K562 (cell line): ENCODE measurements around the gene CDS2. TPM values are rescaled to one million over a fixed set of nuclear protein-coding genes. Genes with fewer than 3 reads are reported as not detected.

ENCODE experiments used
- ARHGAP35 ChIP-seq: fragments of 450-650 bp; IDR thresholded peaks from 2 replicates; pipeline ENCODE4 v1.6.1; 2018; ENCODE audit not compliant: partially characterized antibody
- CREB5 ChIP-seq: fragments of 250-450 bp; sonication (Bioruptor Pico); IDR thresholded peaks from 2 replicates; pipeline ENCODE4 v1.5.0; 2020; ENCODE audit warnings: mild to moderate bottlenecking
- GABPB1 ChIP-seq: sonication (generic); formaldehyde crosslinking; IDR thresholded peaks from 2 replicates; pipeline ENCODE4 v1.8.0; 2022; ENCODE audit warnings: mild to moderate bottlenecking, missing genetic modification reagents
- HMG20B ChIP-seq: fragments of 250-450 bp; sonication (Bioruptor Pico); IDR thresholded peaks from 2 replicates; pipeline ENCODE4 v1.5.0; 2021; ENCODE audit warnings: mild to moderate bottlenecking
- ID3 ChIP-seq, 2 experiments: fragments of 250-450 bp in 1 of 2; fragments of 450-650 bp in 1 of 2; sonication (Bioruptor Pico) in 1 of 2; IDR thresholded peaks; 2 replicates each; pipeline versions ENCODE4 v1.6.1 to v1.8.0; 2016 to 2021; ENCODE audit warnings: mild to moderate bottlenecking in 2 of 2, moderate library complexity in 2 of 2, missing compliant biosample characterization in 1 of 2, missing genetic modification characterization in 1 of 2
- KLF10 ChIP-seq: fragments of 250-450 bp; sonication (Bioruptor Pico); IDR thresholded peaks from 2 replicates; pipeline ENCODE4 v1.6.1; 2021; ENCODE audit warnings: matching md5 sums
- MAX ChIP-seq: sonication (generic); formaldehyde crosslinking; IDR thresholded peaks from 2 replicates; pipeline ENCODE4 v1.9.0; 2022; ENCODE audit warnings: mild to moderate bottlenecking, missing genetic modification reagents
- NBN ChIP-seq: fragments of 450-650 bp; IDR thresholded peaks from 2 replicates; pipeline ENCODE4 v1.6.1; 2016; ENCODE audit warnings: low read depth, mild to moderate bottlenecking
- PKNOX1 ChIP-seq: fragments of 450-650 bp; IDR thresholded peaks from 2 replicates; pipeline ENCODE4 v1.6.1; 2016
- POLR2G ChIP-seq: fragments of 200-400 bp; formaldehyde crosslinking; IDR thresholded peaks from 2 replicates; pipeline ENCODE4 v1.6.1; 2017; ENCODE audit warnings: low read depth, mild to moderate bottlenecking, antibody characterized with exemption, low read length, moderate library complexity
- PPARD ChIP-seq: fragments of 250-450 bp; sonication (Bioruptor Pico); IDR thresholded peaks from 2 replicates; pipeline ENCODE4 v1.8.0; 2022; ENCODE audit warnings: inconsistent platforms, mild to moderate bottlenecking, moderate library complexity
- SMAD2 ChIP-seq: fragments of 150-350 bp; IDR thresholded peaks from 2 replicates; pipeline ENCODE4 v1.6.1; 2014; ENCODE audit warnings: low read depth, mild to moderate bottlenecking, low read length
- ZBTB1 ChIP-seq: sonication (generic); formaldehyde crosslinking; IDR thresholded peaks from 2 replicates; pipeline ENCODE4 v1.8.1; 2023; ENCODE audit warnings: missing genetic modification reagents, low read depth, mild to moderate bottlenecking, borderline replicate concordance
- ZC3H4 ChIP-seq: sonication (generic); formaldehyde crosslinking; IDR thresholded peaks from 2 replicates; pipeline ENCODE4 v1.9.0; 2021; ENCODE audit warnings: missing genetic modification reagents, borderline replicate concordance
- ZNF655 ChIP-seq: fragments of 250-450 bp; sonication (Bioruptor Pico); IDR thresholded peaks from 2 replicates; pipeline ENCODE4 v1.5.0; 2021
- ZNF766 ChIP-seq: fragments of 200-800 bp; sonication (Bioruptor generic); conservative IDR thresholded peaks from 2 replicates; pipeline ENCODE4 v1.6.1; 2016; ENCODE audit warnings: missing genetic modification characterization, missing compliant biosample characterization
- polyA plus RNA-seq, 8 experiments: library from polyadenylated mRNA; depleted of rRNA in 4 of 8; stranded (reverse) in 5 of 8; unstranded in 3 of 8; fragments of >200 nt; fragmentation: Nextera tagmentation in 2 of 8; fragmentation: Illumina TruSeq in 1 of 8; extraction: Ambion mirVana in 2 of 8; extraction: Trizol in 1 of 8; gene quantifications; 2 replicates each; pipeline versions ENCODE4 v1.2.1 to v1.2.3, GENCODE V29; 2011 to 2014; ENCODE audit warnings: inconsistent platforms in 1 of 8, missing spikeins in 1 of 8
- total RNA-seq, 7 experiments: library from RNA; depleted of rRNA in 6 of 7; stranded (reverse); fragments of >200 nt in 6 of 7; fragmentation: Illumina TruSeq in 2 of 7; extraction: Trizol in 2 of 7; gene quantifications; 2 replicates each; pipeline versions ENCODE4 v1.2.1 to v1.2.3, GENCODE V29; 2011 to 2021; ENCODE audit warnings: low replicate concordance in 1 of 7
- TF ChIP-seq, protein P1 (sequence below), 2 experiments: fragments of 450-650 bp; IDR thresholded peaks; 2 replicates each; pipeline ENCODE4 v1.6.1; 2016
- TF ChIP-seq, protein P2 (sequence below): fragments of 250-450 bp; sonication (Bioruptor Pico); IDR thresholded peaks from 2 replicates; pipeline ENCODE4 v1.4.0; 2020; ENCODE audit warnings: mild to moderate bottlenecking, moderate library complexity, borderline replicate concordance

Gene CDS2
- total and polyA plus RNA-seq, 9 of the 15 experiments (the other 6 are each of a cell fraction or from before 2014, with no cell fraction given): 6.4 to 46.4 (median 12.2) TPM

GRCh38 chr20:5119435-5120184, 7.2 kb upstream of the CDS2 start, which contains the start of gene PCNA (continued):
- TF ChIP-seq, protein P1, sequence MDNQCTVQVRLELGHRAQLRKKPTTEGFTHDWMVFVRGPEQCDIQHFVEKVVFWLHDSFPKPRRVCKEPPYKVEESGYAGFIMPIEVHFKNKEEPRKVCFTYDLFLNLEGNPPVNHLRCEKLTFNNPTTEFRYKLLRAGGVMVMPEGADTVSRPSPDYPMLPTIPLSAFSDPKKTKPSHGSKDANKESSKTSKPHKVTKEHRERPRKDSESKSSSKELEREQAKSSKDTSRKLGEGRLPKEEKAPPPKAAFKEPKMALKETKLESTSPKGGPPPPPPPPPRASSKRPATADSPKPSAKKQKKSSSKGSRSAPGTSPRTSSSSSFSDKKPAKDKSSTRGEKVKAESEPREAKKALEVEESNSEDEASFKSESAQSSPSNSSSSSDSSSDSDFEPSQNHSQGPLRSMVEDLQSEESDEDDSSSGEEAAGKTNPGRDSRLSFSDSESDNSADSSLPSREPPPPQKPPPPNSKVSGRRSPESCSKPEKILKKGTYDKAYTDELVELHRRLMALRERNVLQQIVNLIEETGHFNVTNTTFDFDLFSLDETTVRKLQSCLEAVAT (IDR thresholded peaks at IDR 0.05): 0 out of 4 replicates have a peak, but pooled peaks have one; percentile 28 to 30
- no peak for TF ChIP-seq ZNF655 (CRISPR knock-in tag)
- no peak for TF ChIP-seq KLF10 (CRISPR knock-in tag)
- peak; percentile 90 for TF ChIP-seq GABPB1 (CRISPR knock-in tag)
- no peak; the same call in 1 of the 2 replicates for TF ChIP-seq NBN
- TF ChIP-seq SMAD2: no peak
- peak; percentile 98 for TF ChIP-seq MAX (CRISPR knock-in tag)
- TF ChIP-seq PPARD: no peak
- peak; percentile 98 for TF ChIP-seq POLR2G
- TF ChIP-seq ARHGAP35: no peak
- TF ChIP-seq, protein P2, sequence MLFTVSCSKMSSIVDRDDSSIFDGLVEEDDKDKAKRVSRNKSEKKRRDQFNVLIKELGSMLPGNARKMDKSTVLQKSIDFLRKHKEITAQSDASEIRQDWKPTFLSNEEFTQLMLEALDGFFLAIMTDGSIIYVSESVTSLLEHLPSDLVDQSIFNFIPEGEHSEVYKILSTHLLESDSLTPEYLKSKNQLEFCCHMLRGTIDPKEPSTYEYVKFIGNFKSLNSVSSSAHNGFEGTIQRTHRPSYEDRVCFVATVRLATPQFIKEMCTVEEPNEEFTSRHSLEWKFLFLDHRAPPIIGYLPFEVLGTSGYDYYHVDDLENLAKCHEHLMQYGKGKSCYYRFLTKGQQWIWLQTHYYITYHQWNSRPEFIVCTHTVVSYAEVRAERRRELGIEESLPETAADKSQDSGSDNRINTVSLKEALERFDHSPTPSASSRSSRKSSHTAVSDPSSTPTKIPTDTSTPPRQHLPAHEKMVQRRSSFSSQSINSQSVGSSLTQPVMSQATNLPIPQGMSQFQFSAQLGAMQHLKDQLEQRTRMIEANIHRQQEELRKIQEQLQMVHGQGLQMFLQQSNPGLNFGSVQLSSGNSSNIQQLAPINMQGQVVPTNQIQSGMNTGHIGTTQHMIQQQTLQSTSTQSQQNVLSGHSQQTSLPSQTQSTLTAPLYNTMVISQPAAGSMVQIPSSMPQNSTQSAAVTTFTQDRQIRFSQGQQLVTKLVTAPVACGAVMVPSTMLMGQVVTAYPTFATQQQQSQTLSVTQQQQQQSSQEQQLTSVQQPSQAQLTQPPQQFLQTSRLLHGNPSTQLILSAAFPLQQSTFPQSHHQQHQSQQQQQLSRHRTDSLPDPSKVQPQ (CRISPR knock-in tag): no peak
- TF ChIP-seq CREB5 (CRISPR knock-in tag): no peak
- TF ChIP-seq HMG20B (CRISPR knock-in tag): no peak
- TF ChIP-seq ZBTB1: peak; percentile 97
- TF ChIP-seq PKNOX1: no peak
- no peak for TF ChIP-seq ID3 (CRISPR knock-in tag; IDR thresholded peaks at IDR 0.05)
- TF ChIP-seq ID3 (tag; IDR thresholded peaks at IDR 0.05): peak; percentile 72
- TF ChIP-seq ZNF766: no peak
- 0 out of 2 replicates have a peak, but pooled peaks have one; percentile 23 for TF ChIP-seq ZC3H4 (CRISPR knock-in tag)
